Chondrocyte (in vitro differentiated cells): ENCODE results near the gene FERMT2. TPM values are rescaled to one million over a fixed set of nuclear protein-coding genes. Genes with fewer than 3 reads are reported as not detected.
"Not testable (repeated sequence)": the region's sequence is repeated elsewhere in the genome, so short reads cannot be mapped to it uniquely, and the experiment has no call there.

Source experiments
- DNase-seq: peaks from one replicate; pipeline ENCODE4 v3.0.0; 2021; ENCODE audit warnings: mixed read lengths, low spot score
- H3K27ac Mint-ChIP-seq: one replicate; pipeline ENCODE4 v1.8.0; 2021; ENCODE audit warnings: mild to moderate bottlenecking, moderate library complexity, mixed read lengths; ENCODE audit not compliant: unreplicated experiment
- H3K27me3 Mint-ChIP-seq: 2 replicates; pipeline ENCODE4 v1.8.0; 2021; ENCODE audit warnings: low read depth, mixed read lengths
- H3K36me3 Mint-ChIP-seq: 2 replicates; pipeline ENCODE4 v1.8.0; 2021; ENCODE audit warnings: low read depth, mixed read lengths
- H3K4me1 Mint-ChIP-seq: 2 replicates; pipeline ENCODE4 v1.8.0; 2021; ENCODE audit warnings: low read depth, mild to moderate bottlenecking, mixed read lengths
- H3K4me3 Mint-ChIP-seq: one replicate; pipeline ENCODE4 v1.8.0; 2021; ENCODE audit warnings: mild to moderate bottlenecking, moderate library complexity, mixed read lengths; ENCODE audit not compliant: unreplicated experiment
- H3K9me3 Mint-ChIP-seq: 2 replicates; pipeline ENCODE4 v1.8.0; 2021; ENCODE audit warnings: low read depth, mixed read lengths
- CTCF ChIP-seq: fragments of 200-600 bp; sonication (generic); IDR thresholded peaks from 2 replicates; pipeline ENCODE4 v1.5.0; 2021; ENCODE audit warnings: antibody characterized with exemption, mild to moderate bottlenecking, moderate library complexity
- total RNA-seq: library from RNA; stranded (reverse); gene quantifications from 3 replicates; pipeline ENCODE4 v1.2.1, GENCODE V29; 2021

Gene FERMT2
- total RNA-seq, 1 donor from 2014 or later, result 518 TPM

GRCh38 chr14:52873065-52873464 lies 77.8 kb downstream of the FERMT2 start:
- no peaks in the 10 kb centered on the region for H3K27me3 Mint-ChIP-seq
- DNase-seq, result no peak
- no peak for TF ChIP-seq CTCF
- H3K4me1 Mint-ChIP-seq, result peaks cover 66% of the 10 kb centered on the region
- H3K9me3 Mint-ChIP-seq, result no peaks in the 10 kb centered on the region
- H3K36me3 Mint-ChIP-seq, result peaks cover 53% of the 10 kb centered on the region
- peak overlapping the region; percentile 97 for H3K27ac Mint-ChIP-seq
- no peak overlapping the region for H3K4me3 Mint-ChIP-seq

GRCh38 chr14:52871606-52872005 lies 79.2 kb downstream of the FERMT2 start:
- Mint-ChIP-seq H3K27ac (peak overlapping the region; percentile 79), H3K27me3 (no peaks in the 10 kb centered on the region), H3K4me1 (peaks cover 52% of the 10 kb centered on the region), H3K4me3 (no peak overlapping the region), H3K9me3 (no peaks in the 10 kb centered on the region), H3K36me3 (peaks cover 46% of the 10 kb centered on the region)
- no peak for DNase-seq
- TF ChIP-seq CTCF, result no peak

- Mint-ChIP-seq H3K27me3 (no peaks in the 10 kb centered on the region), H3K9me3 (no peaks in the 10 kb centered on the region), H3K4me3 (no peak overlapping the region), H3K36me3 (peaks cover 38% of the 10 kb centered on the region), H3K4me1 (peaks cover 39% of the 10 kb centered on the region), H3K27ac (peak overlapping the region; percentile 52)
- DNase-seq, result no peak
- no peak for TF ChIP-seq CTCF
Measured at GRCh38 chr14:52868911-52869618, 81.8 kb downstream of the FERMT2 start.

GRCh38 chr14:52864893-52865292 lies 86.0 kb downstream of the FERMT2 start:
- Mint-ChIP-seq H3K27ac (peak overlapping the region; percentile 85), H3K4me1 (peaks cover 39% of the 10 kb centered on the region), H3K36me3 (peaks cover 23% of the 10 kb centered on the region)
- H3K9me3 Mint-ChIP-seq, DNase-seq, H3K4me3 Mint-ChIP-seq, H3K27me3 Mint-ChIP-seq: not testable (repeated sequence)

GRCh38 chr14:52863334-52863700 lies 87.5 kb downstream of the FERMT2 start:
- no peak for TF ChIP-seq CTCF
- Mint-ChIP-seq H3K9me3 (no peaks in the 10 kb centered on the region), H3K4me1 (peaks cover 39% of the 10 kb centered on the region), H3K36me3 (peaks cover 35% of the 10 kb centered on the region), H3K27ac (peak overlapping the region; percentile 92), H3K4me3 (no peak overlapping the region), H3K27me3 (no peaks in the 10 kb centered on the region)
- DNase-seq, result no peak
